Heart left ventricle (tissue), 16 donors: ENCODE data around the gene FBXO41. TPM values are rescaled to one million over a fixed set of nuclear protein-coding genes. Genes with fewer than 3 reads are reported as not detected.

ENCODE experiments used
- ATAC-seq, 4 donors: fragments of 200-7000 bp; cut with Tn5 transposase; one replicate each; pipeline ENCODE4 v1.9.1; 2020 to 2022; ENCODE audit warnings: moderate library complexity in 4 of 4, mild to moderate bottlenecking in 3 of 4, moderate number of reproducible peaks in 1 of 4
- DNase-seq, 5 donors: peaks; one replicate each; pipeline ENCODE4 v3.0.0-alpha.2; 2020
- H3K27ac ChIP-seq, 12 donors: fragments of 200-600 bp; sonication (generic) in 4 of 12; one replicate each; pipeline versions ENCODE4 v1.5.0 to v1.8.0; 2016 to 2022; ENCODE audit warnings: mild to moderate bottlenecking in 2 of 12
- H3K27me3 ChIP-seq, 9 donors: fragments of 200-600 bp; sonication (generic) in 2 of 9; one replicate each; pipeline versions ENCODE4 v1.5.1 to v1.8.0; 2016 to 2022; ENCODE audit warnings: mild to moderate bottlenecking in 3 of 9
- H3K36me3 ChIP-seq, 9 donors: fragments of 200-600 bp; sonication (generic) in 2 of 9; one replicate each; pipeline versions ENCODE4 v1.5.0 to v1.8.0; 2018 to 2022; ENCODE audit warnings: mild to moderate bottlenecking in 2 of 9
- H3K4me1 ChIP-seq, 12 donors: fragments of 200-600 bp; sonication (generic) in 4 of 12; one replicate each; pipeline versions ENCODE4 v1.5.0 to v1.8.0; 2016 to 2022; ENCODE audit warnings: mild to moderate bottlenecking in 3 of 12
- H3K4me3 ChIP-seq, 12 donors: fragments of 200-600 bp; sonication (generic) in 4 of 12; one replicate each; pipeline versions ENCODE4 v1.5.0 to v1.8.0; 2017 to 2022; ENCODE audit warnings: mild to moderate bottlenecking in 9 of 12, moderate library complexity in 4 of 12
- H3K9me3 ChIP-seq, 12 donors: fragments of 200-600 bp; sonication (generic) in 4 of 12; one replicate each; pipeline versions ENCODE4 v1.5.0 to v1.8.0; 2016 to 2022; ENCODE audit warnings: mild to moderate bottlenecking in 1 of 12
- POLR2A ChIP-seq, 2 donors: fragments of 450-650 bp; IDR thresholded peaks; one replicate each; pipeline ENCODE4 v1.6.1; 2017; ENCODE audit warnings: antibody characterized with exemption in 2 of 2, mild to moderate bottlenecking in 2 of 2, moderate library complexity in 2 of 2
- WGBS, 4 donors: extraction: QIAGEN DNeasy Blood & Tissue Kit in 2 of 4; methylation state at CpG; one replicate each; pipeline versions ENCODE4 v1.1.5 to v1.1.7; 2013 to 2018; 5-methylcytosine and 5-hydroxymethylcytosine counted together
- intact Hi-C, 10 donors: fragments of 100-400 bp; cut with DNase I; formaldehyde crosslinking; loops; one replicate each; pipeline versions ENCODE4 v1.11.1 to v1.14.2; 2022
- polyA plus RNA-seq, 2 donors: library from polyadenylated mRNA; stranded (reverse); fragments of 200-250 nt; gene quantifications; one replicate each; pipeline ENCODE4 v1.2.3, GENCODE V29; 2013
- total RNA-seq, 9 donors: library from RNA; depleted of rRNA in 2 of 9; stranded (reverse); fragments of >200 nt in 2 of 9; fragmentation: NEBNext Ultra II Directional in 3 of 9; extraction: Animal tissue kit (Norgen Biotek cat#: 25700) in 3 of 9; gene quantifications; one replicate each; pipeline versions ENCODE4 v1.1.0 to v1.2.4, GENCODE V29; 2016 to 2023
- TF ChIP-seq, protein P1 (sequence below), 12 donors: fragments of 200-600 bp; sonication (generic) in 4 of 12; IDR thresholded peaks; one replicate each; pipeline versions ENCODE4 v1.5.0 to v1.8.0; 2018 to 2022; ENCODE audit warnings: antibody characterized with exemption in 12 of 12, mild to moderate bottlenecking in 5 of 12
- donor health status: ischemic (EF 13 %, LVEDD 7.1; RV severe dilation, severe dysfunction).
- donor health status: healthy with polysubstance abuse.
- donor health status: DM: no; HTN: yes; CAD: no.
- donor health status: DM: no; HTN: no; CAD: no.
- donor health status: ischemic (EF 25% LVEDD 6.9; RV normal size, moderate dysfunction).
- donor health status: ischemic (EF 25% LVEDD 5.7; RV mildly dilated, moderate dysfunction).
- donor health status: healthy.
- donor health status: DM: yes; HTN: yes; CAD: no.
- donor health status: ischemic (EF 35%, LVEDD 5.7; RV mildly dilated, moderate dysfunction).
- donor health status: nonischemic (EF 11% LVEDD 7.7; RV severe dilation, severe dysfunction).
- donor health status: DM: yes; HTN: yes; CAD: no.
- donor health status: PGD.
- donor health status: ischemic (EF 29% LVEDD 5.4; RV normal size, mild dysfunction).
- donor health status: nonischemic (EF 23%, LVEDD 6.1; RV moderate dilation, normal function).

FBXO41 gene
- total and polyA plus RNA-seq, 11 donors, result 0.21 to 3.6 (median 0.57) TPM

DNA sequence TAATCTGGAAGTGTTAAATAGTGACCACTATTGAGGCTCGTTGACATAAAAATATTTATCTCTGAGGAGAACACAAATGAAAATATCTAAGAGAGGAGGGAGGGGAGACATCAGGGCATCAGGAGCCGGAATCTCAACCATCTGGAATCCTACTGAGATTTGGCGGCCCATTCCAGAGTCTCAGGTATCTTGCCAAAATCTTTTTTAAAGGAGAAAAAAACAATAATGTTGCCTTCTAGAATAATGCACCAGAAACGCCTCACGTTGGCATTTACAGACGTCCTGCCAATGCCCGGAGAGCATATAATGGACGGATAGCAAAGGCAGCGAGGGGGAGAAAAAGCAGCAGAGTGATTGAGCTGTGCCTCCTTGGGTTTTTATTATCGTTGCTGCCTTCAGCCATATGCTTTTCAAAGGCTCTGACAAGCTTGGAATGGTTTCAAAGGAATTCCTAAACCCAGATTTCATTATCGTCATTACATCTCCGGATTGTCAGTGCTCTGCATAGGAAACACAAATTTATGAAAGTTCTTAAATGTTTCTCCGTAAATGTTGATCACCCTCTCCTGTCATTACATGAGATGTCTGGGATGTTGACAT lies 39.9 kb upstream of the FBXO41 start:
- TF ChIP-seq, protein P1, sequence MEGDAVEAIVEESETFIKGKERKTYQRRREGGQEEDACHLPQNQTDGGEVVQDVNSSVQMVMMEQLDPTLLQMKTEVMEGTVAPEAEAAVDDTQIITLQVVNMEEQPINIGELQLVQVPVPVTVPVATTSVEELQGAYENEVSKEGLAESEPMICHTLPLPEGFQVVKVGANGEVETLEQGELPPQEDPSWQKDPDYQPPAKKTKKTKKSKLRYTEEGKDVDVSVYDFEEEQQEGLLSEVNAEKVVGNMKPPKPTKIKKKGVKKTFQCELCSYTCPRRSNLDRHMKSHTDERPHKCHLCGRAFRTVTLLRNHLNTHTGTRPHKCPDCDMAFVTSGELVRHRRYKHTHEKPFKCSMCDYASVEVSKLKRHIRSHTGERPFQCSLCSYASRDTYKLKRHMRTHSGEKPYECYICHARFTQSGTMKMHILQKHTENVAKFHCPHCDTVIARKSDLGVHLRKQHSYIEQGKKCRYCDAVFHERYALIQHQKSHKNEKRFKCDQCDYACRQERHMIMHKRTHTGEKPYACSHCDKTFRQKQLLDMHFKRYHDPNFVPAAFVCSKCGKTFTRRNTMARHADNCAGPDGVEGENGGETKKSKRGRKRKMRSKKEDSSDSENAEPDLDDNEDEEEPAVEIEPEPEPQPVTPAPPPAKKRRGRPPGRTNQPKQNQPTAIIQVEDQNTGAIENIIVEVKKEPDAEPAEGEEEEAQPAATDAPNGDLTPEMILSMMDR (IDR thresholded peaks at IDR 0.05), result no peak
- no peak for TF ChIP-seq POLR2A (IDR thresholded peaks at IDR 0.05)
- intact Hi-C loops, result no loop called here
- 59 to 68% (median 65%) methylated on average over 13 of the region's 13 CpGs for WGBS, 4 donors
- H3K4me1 ChIP-seq, result no peaks in the 10 kb centered on the region
- H3K27ac ChIP-seq, result no peak overlapping the region
- H3K27me3 ChIP-seq, result peaks cover 0 to 49% (median 8%) of the 10 kb centered on the region in 9 donors
- DNase-seq, result no peak
- H3K36me3 ChIP-seq, result no peaks in the 10 kb centered on the region
- no peaks in the 10 kb centered on the region for H3K9me3 ChIP-seq
- ATAC-seq, result no peak
- no peak overlapping the region for H3K4me3 ChIP-seq

DNA sequence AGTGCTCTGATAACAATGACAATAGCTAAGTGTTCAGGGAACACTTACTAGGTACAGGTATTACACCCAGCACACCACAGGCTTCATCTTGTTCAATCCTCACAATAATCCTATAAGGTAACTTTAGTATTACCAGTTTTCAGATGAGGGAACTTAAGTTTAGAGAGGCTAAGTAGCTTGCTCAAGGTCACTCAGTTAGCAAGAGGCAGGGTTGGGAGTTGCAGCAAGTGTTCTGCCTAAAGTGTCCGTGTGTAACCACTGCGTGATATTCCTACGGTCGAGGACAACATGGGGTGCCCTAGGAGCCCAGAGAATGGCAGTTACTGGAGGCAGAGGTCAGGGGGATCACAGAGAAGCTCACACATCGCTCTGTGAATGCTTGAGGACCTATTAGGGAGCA lies 39.3 kb upstream of the FBXO41 start:
- Histone ChIP-seq H3K36me3 (no peaks in the 10 kb centered on the region), H3K4me1 (no peaks in the 10 kb centered on the region), H3K9me3 (no peaks in the 10 kb centered on the region), H3K4me3 (no peak overlapping the region), H3K27me3 (peaks cover 0 to 50% (median 8%) of the 10 kb centered on the region in 9 donors), H3K27ac (no peak overlapping the region)
- no peak for DNase-seq
- intact Hi-C loops, result no loop called here
- no peak for ATAC-seq
- no peak for TF ChIP-seq POLR2A (IDR thresholded peaks at IDR 0.05)
- TF ChIP-seq, protein P1 (IDR thresholded peaks at IDR 0.05), result no peak
- WGBS, 4 donors, result 61 to 73% (median 66%) methylated on average over 5 of the region's 5 CpGs

DNA sequence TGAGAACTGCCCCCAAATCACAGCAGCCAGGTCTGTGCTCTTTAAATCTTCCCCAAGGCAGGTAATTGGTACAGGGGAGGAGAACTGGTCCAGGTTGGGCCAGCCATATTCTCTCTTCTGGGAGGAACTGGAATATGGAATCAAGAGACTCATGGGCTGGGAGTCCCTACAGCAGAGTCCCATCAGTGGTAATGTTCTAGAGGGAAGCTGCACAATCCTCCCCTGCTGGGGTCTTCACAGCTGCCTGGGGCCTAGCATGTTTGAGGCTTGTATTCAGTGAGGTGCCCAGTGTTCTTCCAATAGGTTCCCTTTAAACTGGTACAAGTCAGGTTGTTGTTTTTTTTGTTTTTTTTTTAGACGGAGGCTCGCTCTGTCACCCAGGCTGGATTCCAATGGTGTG lies 30.2 kb upstream of the FBXO41 start:
- no peaks in the 10 kb centered on the region for H3K9me3 ChIP-seq
- intact Hi-C loops, result no loop called here
- peaks cover 0 to 18% (median 4%) of the 10 kb centered on the region in 9 donors for H3K27me3 ChIP-seq
- ATAC-seq, result no peak
- H3K36me3 ChIP-seq, result no peaks in the 10 kb centered on the region
- no peak for DNase-seq
- TF ChIP-seq, protein P1 (IDR thresholded peaks at IDR 0.05), result no peak
- TF ChIP-seq POLR2A (IDR thresholded peaks at IDR 0.05), result no peak
- whole genome bisulfite sequencing, 4 donors, result 88 to 97% (median 92%) methylated on average over 2 of the region's 2 CpGs
- H3K4me1 ChIP-seq, result no peaks in the 10 kb centered on the region
- no peak overlapping the region for H3K27ac ChIP-seq
- no peak overlapping the region for H3K4me3 ChIP-seq

DNA sequence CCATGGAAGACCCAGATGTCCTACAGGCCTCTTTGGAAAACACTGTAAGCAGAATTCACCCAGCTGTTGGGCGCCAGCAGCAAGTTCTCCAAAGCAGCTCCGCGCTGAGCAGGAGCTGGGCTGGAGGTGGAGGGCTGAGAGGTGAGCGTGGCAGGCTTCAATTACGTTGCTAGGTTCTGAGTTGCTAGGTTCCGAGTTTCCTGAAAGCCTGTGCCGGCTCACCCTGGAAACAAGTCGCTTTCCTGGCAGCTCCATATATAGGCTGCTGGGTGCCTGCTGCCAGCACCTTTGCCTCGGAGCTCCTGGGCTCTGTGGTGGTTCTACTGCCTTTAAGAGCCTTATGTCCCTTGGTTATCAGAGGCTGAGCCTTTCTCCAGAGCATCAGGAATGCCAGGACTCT lies 23.4 kb upstream of the FBXO41 start:
- intact Hi-C loops, result no loop called here
- peaks cover 0 to 27% (median 0%) of the 10 kb centered on the region in 9 donors for H3K27me3 ChIP-seq
- WGBS, 4 donors, result 69 to 74% (median 71%) methylated on average over 9 of the region's 9 CpGs

More for the DNA sequence above, 23.4 kb upstream of the FBXO41 start:
- Histone ChIP-seq H3K9me3 (no peaks in the 10 kb centered on the region), H3K4me3 (no peak overlapping the region), H3K27ac (no peak overlapping the region), H3K4me1 (no peaks in the 10 kb centered on the region), H3K36me3 (no peaks in the 10 kb centered on the region)
- TF ChIP-seq, protein P1 (IDR thresholded peaks at IDR 0.05), result no peak
- TF ChIP-seq POLR2A (IDR thresholded peaks at IDR 0.05), result no peak
- ATAC-seq, result no peak
- no peak for DNase-seq
